Psoas muscle (tissue), 8 donors: ENCODE results near the gene POLE. TPM values are rescaled to one million over a fixed set of nuclear protein-coding genes. Genes with fewer than 3 reads are reported as not detected.
A peak's percentile ranks its signal among the peaks of the same experiment; 100 is the strongest.

Experiments used
- ATAC-seq, 4 donors: fragments of 200-7000 bp; cut with Tn5 transposase; one replicate each; pipeline ENCODE4 v1.9.1; 2020; ENCODE audit warnings: moderate library complexity in 3 of 4, mild to moderate bottlenecking in 2 of 4
- DNase-seq, 2 donors: peaks; one replicate each; pipeline ENCODE4 v3.0.0-alpha.2; 2020
- H3K27ac ChIP-seq: fragments of 200-600 bp; one replicate; pipeline ENCODE4 v1.8.0; 2022
- H3K27me3 ChIP-seq, 3 donors: fragments of 200-600 bp in 1 of 3; one replicate each; pipeline versions ENCODE4 v1.6.1 to v1.8.0; 2013 to 2022; ENCODE audit warnings: low read length in 2 of 3, mild to moderate bottlenecking in 2 of 3, moderate library complexity in 1 of 3; ENCODE audit not compliant: insufficient read depth in 3 of 3
- H3K36me3 ChIP-seq, 2 donors: fragments of 200-600 bp in 1 of 2; one replicate each; pipeline versions ENCODE4 v1.6.1 to v1.8.0; 2013 to 2022; ENCODE audit warnings: low read depth in 1 of 2, mild to moderate bottlenecking in 1 of 2, moderate library complexity in 1 of 2; ENCODE audit not compliant: insufficient read depth in 1 of 2
- H3K4me1 ChIP-seq: fragments of 200-600 bp; one replicate; pipeline ENCODE4 v1.8.0; 2022
- H3K4me3 ChIP-seq: fragments of 200-600 bp; one replicate; pipeline ENCODE4 v1.8.0; 2022; ENCODE audit warnings: mild to moderate bottlenecking
- H3K9me3 ChIP-seq: fragments of 200-600 bp; one replicate; pipeline ENCODE4 v1.8.0; 2022
- CTCF ChIP-seq: fragments of 200-600 bp; IDR thresholded peaks from one replicate; pipeline ENCODE4 v1.8.0; 2022; ENCODE audit warnings: antibody characterized with exemption
- whole genome bisulfite sequencing, 3 donors: extraction: QIAGEN DNeasy Blood & Tissue Kit; methylation state at CpG; one replicate each; pipeline versions ENCODE4 v1.1.6 to v1.1.7; 2013; 5-methylcytosine and 5-hydroxymethylcytosine counted together
- intact Hi-C, 2 donors: fragments of 100-400 bp; cut with DNase I; formaldehyde crosslinking; loops; one replicate each; pipeline versions ENCODE4 v1.11.0 to v1.14.2; 2022
- polyA plus RNA-seq, 3 donors: library from polyadenylated mRNA; stranded (reverse); fragments of 200-250 nt; gene quantifications; one replicate each; pipeline ENCODE4 v1.2.3, GENCODE V29; 2013
- total RNA-seq, 4 donors: library from RNA; stranded (reverse); fragmentation: NEBNext Ultra II Directional in 2 of 4; extraction: Animal tissue kit (Norgen Biotek cat#: 25700) in 2 of 4; gene quantifications; one replicate each; pipeline versions ENCODE4 v1.2.1 to v1.2.4, GENCODE V29; 2021 to 2023
- donor health status: healthy with polysubstance abuse.
- donor health status: DM: no; HTN: no; CAD: no; lungs with moderate emphysema.
- donor health status: Bipolar disorder and iron deficiency.
- donor health status: healthy.
- donor health status: DM: yes; HTN: yes; CAD: no.
- donor health status: DM: no; HTN: no; CAD: no.
- donor health status: DM: no; HTN: no; CAD: no.
- donor health status: DM: yes; HTN: yes; CAD: no.

Gene POLE
- total and polyA plus RNA-seq, 7 donors, result 4.2 to 15.1 (median 6.7) TPM

DNA sequence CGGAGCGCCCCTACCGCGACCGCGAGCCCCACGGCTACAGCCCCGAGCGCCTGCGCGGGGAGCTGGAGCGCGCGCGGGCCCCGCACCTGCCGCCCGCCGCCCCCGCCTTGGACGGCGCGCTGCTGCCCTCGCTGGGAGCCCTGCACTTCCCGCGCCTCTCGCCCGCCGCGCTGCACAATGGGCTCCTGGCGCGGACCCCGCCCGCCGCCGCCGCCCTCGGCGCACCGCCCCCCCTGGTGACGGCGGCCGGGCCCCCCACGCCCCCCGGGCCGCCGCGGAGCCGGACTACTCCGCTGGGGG, 103.8 kb downstream of the POLE start:
- TF ChIP-seq CTCF, result no peak
- Histone ChIP-seq H3K9me3 (no peaks in the 10 kb centered on the region), H3K36me3 (peaks cover 0 to 37% of the 10 kb centered on the region in 2 donors), H3K27ac (no peak overlapping the region), H3K4me1 (no peaks in the 10 kb centered on the region), H3K27me3 (no peaks in the 10 kb centered on the region), H3K4me3 (no peak overlapping the region)
- peak in 1 of 2 donors; percentile 8 for DNase-seq
- 69 to 71% (median 70%) methylated on average over 24 to 50 of the region's 50 CpGs for WGBS, 3 donors
- no peak for ATAC-seq
- intact Hi-C loops, result no loop called here

DNA sequence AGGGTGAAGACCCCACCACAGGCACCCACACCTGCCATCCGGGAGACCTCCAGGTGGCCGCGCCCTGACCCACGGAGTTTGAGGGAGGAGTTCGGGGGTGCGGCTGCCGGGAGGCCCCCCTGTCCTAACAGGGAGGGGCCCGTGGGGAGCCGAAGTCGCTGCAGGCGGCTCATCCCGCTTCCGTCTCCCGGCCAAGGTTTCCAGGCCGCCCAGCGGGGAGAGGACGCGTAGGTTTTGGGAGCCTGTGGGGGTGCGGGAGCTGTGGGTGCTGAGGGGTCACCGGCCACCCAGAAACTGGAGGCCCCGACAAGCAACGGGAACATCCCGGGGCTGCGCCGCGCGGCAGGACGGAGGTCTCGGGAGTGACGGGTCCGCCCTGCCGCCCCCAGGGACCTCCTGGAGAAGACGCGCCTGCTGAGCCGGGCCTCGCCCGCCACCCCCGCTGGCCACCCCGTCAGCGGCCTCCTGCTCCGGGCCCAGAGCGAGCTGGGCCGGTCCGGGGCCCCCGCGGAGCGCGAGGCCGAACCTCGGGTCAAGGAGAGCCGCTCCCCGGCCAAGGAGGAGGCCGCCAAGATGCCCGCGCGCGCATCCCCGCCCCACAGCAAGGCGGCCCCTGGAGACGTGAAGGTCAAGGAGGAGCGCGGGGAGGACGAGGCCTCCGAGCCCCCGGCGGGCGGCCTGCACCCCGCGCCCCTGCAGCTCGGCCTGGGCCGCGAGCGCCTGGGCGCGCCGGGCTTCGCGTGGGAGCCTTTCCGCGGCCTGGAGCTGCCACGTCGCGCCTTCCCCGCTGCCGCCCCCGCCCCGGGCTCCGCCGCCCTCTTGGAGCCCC, 104.3 kb downstream of the POLE start:
- Histone ChIP-seq H3K9me3 (no peaks in the 10 kb centered on the region), H3K27ac (no peak overlapping the region), H3K4me3 (peak overlapping the region; percentile 41), H3K4me1 (no peaks in the 10 kb centered on the region), H3K27me3 (no peaks in the 10 kb centered on the region), H3K36me3 (peaks cover 0 to 40% of the 10 kb centered on the region in 2 donors)
- 70 to 84% (median 75%) methylated on average over 46 to 89 of the region's 89 CpGs for WGBS, 3 donors
- peak in 1 of 2 donors; percentile 17 for DNase-seq
- intact Hi-C loops, result no loop called here
- TF ChIP-seq CTCF, result no peak
- ATAC-seq, result no peak

DNA sequence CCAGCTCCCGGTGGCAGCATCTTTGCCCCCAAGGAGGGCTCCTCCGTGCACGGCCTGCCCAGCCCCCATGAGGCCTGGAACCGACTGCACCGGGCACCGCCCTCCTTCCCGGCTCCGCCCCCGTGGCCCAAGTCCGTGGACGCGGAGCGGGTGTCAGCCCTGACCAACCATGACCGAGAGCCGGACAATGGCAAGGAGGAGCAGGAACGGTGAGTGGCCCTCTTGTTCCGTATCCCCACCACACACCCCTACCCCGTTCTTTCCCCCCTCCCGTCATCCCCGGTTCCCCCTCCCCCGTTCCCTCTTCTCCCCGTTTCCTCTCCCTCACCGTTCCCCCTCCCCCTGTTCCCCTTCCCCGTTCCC, 105.1 kb downstream of the POLE start:
- no peaks in the 10 kb centered on the region for H3K27me3 ChIP-seq
- H3K4me3 ChIP-seq, result no peak overlapping the region
- H3K27ac ChIP-seq, result no peak overlapping the region
- H3K9me3 ChIP-seq, result no peaks in the 10 kb centered on the region
- TF ChIP-seq CTCF, result no peak
- peak in 1 of 2 donors; percentile 48 for DNase-seq
- H3K4me1 ChIP-seq, result no peaks in the 10 kb centered on the region
- ATAC-seq, result peak in 1 of 4 donors; percentile 34
- WGBS, 3 donors, result 64 to 70% (median 70%) methylated on average over 15 to 24 of the region's 24 CpGs
- intact Hi-C loops, result no loop called here
- H3K36me3 ChIP-seq, result peaks cover 0 to 48% of the 10 kb centered on the region in 2 donors

- Histone ChIP-seq H3K9me3 (no peaks in the 10 kb centered on the region), H3K4me1 (no peaks in the 10 kb centered on the region), H3K36me3 (peaks cover 0 to 53% of the 10 kb centered on the region in 2 donors), H3K27me3 (no peaks in the 10 kb centered on the region), H3K27ac (no peak overlapping the region), H3K4me3 (no peak overlapping the region)
- TF ChIP-seq CTCF, result no peak
- DNase-seq (peak in 1 of 2 donors; percentile 13), ATAC-seq (no peak)
- intact Hi-C loops, result no loop called here
- WGBS, 3 donors, result 80 to 87% (median 83%) methylated on average over 15 to 17 of the region's 17 CpGs
Observed at GRCh38 chr12:132581348-132582057, 105.6 kb downstream of the POLE start.
